HepG2 (cell line): Measurements from ENCODE around the gene CENPB. TPM values are rescaled to one million over a fixed set of nuclear protein-coding genes. Genes with fewer than 3 reads are reported as not detected.

Experiments
- CEBPZ ChIP-seq: IDR thresholded peaks from 2 replicates; pipeline ENCODE4 v1.6.1; 2012; ENCODE audit warnings: low read length, improper control_type of control experiment
- HHEX ChIP-seq: IDR thresholded peaks from 2 replicates; pipeline ENCODE4 v1.6.1; 2016; ENCODE audit warnings: control low read depth
- JDP2 ChIP-seq: sonication (generic); formaldehyde crosslinking; IDR thresholded peaks from 2 replicates; pipeline ENCODE4 v1.8.1; 2022; ENCODE audit warnings: missing genetic modification reagents, borderline replicate concordance
- KLF13 ChIP-seq: sonication (generic); formaldehyde crosslinking; IDR thresholded peaks from 2 replicates; pipeline ENCODE4 v1.4.0; 2020; ENCODE audit warnings: mild to moderate bottlenecking, missing genetic modification reagents
- MTA3 ChIP-seq: sonication (generic); formaldehyde crosslinking; IDR thresholded peaks from 2 replicates; pipeline ENCODE4 v1.4.0; 2020; ENCODE audit warnings: missing genetic modification reagents
- NCOA1 ChIP-seq: sonication (generic); formaldehyde crosslinking; IDR thresholded peaks from 2 replicates; pipeline ENCODE4 v1.9.0; 2021; ENCODE audit warnings: missing genetic modification reagents
- NR3C1 ChIP-seq: sonication (generic); formaldehyde crosslinking; IDR thresholded peaks from 2 replicates; pipeline ENCODE4 v1.4.0; 2020; ENCODE audit warnings: missing genetic modification reagents
- PLRG1 ChIP-seq: fragments of 450-650 bp; conservative IDR thresholded peaks from 2 replicates; pipeline ENCODE4 v1.6.1; 2016
- POLR2A ChIP-seq, 2 experiments: IDR thresholded peaks; 2 replicates each; pipeline ENCODE4 v1.6.1; 2011; ENCODE audit warnings: low read depth in 2 of 2, low read length in 2 of 2, mild to moderate bottlenecking in 1 of 2, moderate library complexity in 1 of 2; ENCODE audit not compliant: insufficient read depth in 1 of 2
- PPARG ChIP-seq: conservative IDR thresholded peaks from 2 replicates; pipeline ENCODE4 v1.6.1; 2016; ENCODE audit warnings: missing biosample characterization, missing genetic modification reagents
- RFXANK ChIP-seq: IDR thresholded peaks from 2 replicates; pipeline ENCODE4 v1.6.1; 2016
- SP5 ChIP-seq: IDR thresholded peaks from 2 replicates; pipeline ENCODE4 v1.6.1; 2016; ENCODE audit warnings: low read depth, borderline replicate concordance
- SPEN ChIP-seq: sonication (generic); formaldehyde crosslinking; IDR thresholded peaks from 2 replicates; pipeline ENCODE4 v1.5.1; 2020; ENCODE audit warnings: low read depth, mild to moderate bottlenecking, missing genetic modification reagents
- STAT6 ChIP-seq: sonication (generic); formaldehyde crosslinking; IDR thresholded peaks from 2 replicates; pipeline ENCODE4 v1.4.0; 2020; ENCODE audit warnings: missing genetic modification reagents, mild to moderate bottlenecking, borderline replicate concordance
- TCF7 ChIP-seq: sonication (generic); IDR thresholded peaks from 2 replicates; pipeline ENCODE4 v1.6.1; 2016; ENCODE audit warnings: antibody characterized with exemption, low read depth
- ZBTB49 ChIP-seq: sonication (generic); formaldehyde crosslinking; IDR thresholded peaks from 2 replicates; pipeline ENCODE4 v1.4.0; 2020; ENCODE audit warnings: missing genetic modification reagents, borderline replicate concordance
- ZBTB8A ChIP-seq: sonication (generic); formaldehyde crosslinking; IDR thresholded peaks from 2 replicates; pipeline ENCODE4 v1.4.0; 2020; ENCODE audit warnings: mild to moderate bottlenecking, low read depth, missing genetic modification reagents, borderline replicate concordance
- ZNF232 ChIP-seq: sonication (generic); formaldehyde crosslinking; IDR thresholded peaks from 2 replicates; pipeline ENCODE4 v1.4.0; 2020; ENCODE audit warnings: missing genetic modification reagents, borderline replicate concordance
- ZNF362 ChIP-seq: sonication (generic); formaldehyde crosslinking; IDR thresholded peaks from 2 replicates; pipeline ENCODE4 v1.4.0; 2020; ENCODE audit warnings: missing genetic modification reagents, mild to moderate bottlenecking, borderline replicate concordance
- ZNF564 ChIP-seq: sonication (generic); formaldehyde crosslinking; IDR thresholded peaks from 2 replicates; pipeline ENCODE4 v1.8.1; 2023; ENCODE audit warnings: mild to moderate bottlenecking, missing genetic modification reagents
- polyA plus RNA-seq, 8 experiments: library from polyadenylated mRNA; depleted of rRNA in 3 of 8; stranded (reverse) in 7 of 8; unstranded in 1 of 8; fragments of >200 nt; fragmentation: Illumina TruSeq in 4 of 8; extraction: Trizol in 4 of 8; gene quantifications; 2 replicates each; pipeline versions ENCODE4 v1.2.1 to v1.2.3, GENCODE V29; 2011 to 2016; ENCODE audit warnings: low read depth in 4 of 8, missing spikeins in 1 of 8, mixed read lengths in 1 of 8; ENCODE audit not compliant: insufficient read depth in 1 of 8
- total RNA-seq, 5 experiments: library from RNA; depleted of rRNA; stranded (reverse); fragments of >200 nt; fragmentation: Illumina TruSeq; extraction: Trizol; gene quantifications; 2 replicates each; pipeline ENCODE4 v1.2.3, GENCODE V29; 2016; ENCODE audit warnings: low read depth in 1 of 5

Gene CENPB
- total and polyA plus RNA-seq, 2 of the 13 experiments (the other 11 are each of a cell fraction or from before 2014, with no cell fraction given): 10.4 to 54.5 TPM

GRCh38 chr20:3767427-3768341, 18.9 kb downstream of the CENPB start, which contains the start of gene ADISSP (continued):
- TF ChIP-seq STAT6 (CRISPR knock-in tag) (no peak), HHEX (no peak), CEBPZ (no peak), NR3C1 (CRISPR knock-in tag) (0 out of 2 replicates have a peak, but pooled peaks have one; percentile 75), ZNF564 (CRISPR knock-in tag) (peak; percentile 88), PLRG1 (no peak), SPEN (CRISPR knock-in tag) (peak; percentile 97), TCF7 (no peak), PPARG (CRISPR knock-in tag) (peak; percentile 90), KLF13 (CRISPR knock-in tag) (peak; percentile 84), ZBTB49 (CRISPR knock-in tag) (peak; percentile 72; the same call in 1 of the 2 replicates), ZBTB8A (CRISPR knock-in tag) (peak; percentile 25; the same call in 1 of the 2 replicates), NCOA1 (CRISPR knock-in tag) (peak; percentile 89; the same call in 1 of the 2 replicates), SP5 (peak; percentile 67), ZNF362 (no peak; the same call in 1 of the 2 replicates), JDP2 (no peak; the same call in 1 of the 2 replicates), MTA3 (CRISPR knock-in tag) (0 out of 2 replicates have a peak, but pooled peaks have one; percentile 79), RFXANK (no peak; the same call in 1 of the 2 replicates), ZNF232 (peak; percentile 96), POLR2A (IDR thresholded peaks at IDR 0.05; ENCODE audit: insufficient read depth in 1 of 2, low read depth in 2 of 2, low read length in 2 of 2) (peak; percentile 82 to 97)
